Pancreas (tissue), 10 donors: ENCODE results near the gene ZFP57. TPM values are rescaled to one million over a fixed set of nuclear protein-coding genes. Genes with fewer than 3 reads are reported as not detected.

Source experiments
- ATAC-seq, 4 donors: fragments of 200-7000 bp; cut with Tn5 transposase; one replicate each; pipeline versions ENCODE4 v1.8.0 to v1.9.1; 2020; ENCODE audit warnings: mild to moderate bottlenecking in 4 of 4, moderate library complexity in 4 of 4
- DNase-seq, 6 donors: peaks; one replicate each; pipeline ENCODE4 v3.0.0-alpha.2; 2020
- FAIRE-seq: peaks from 2 replicates; lab custom pipeline; 2012; peaks lifted over from hg19 to GRCh38; lab: Jason Lieb, UNC
- H3K27ac ChIP-seq, 4 donors: fragments of 200-600 bp; sonication (generic); 1 replicate in 3 of 4; 2 replicates in 1 of 4; pipeline versions ENCODE4 v1.5.0 to v1.8.0; 2020
- H3K27me3 ChIP-seq, 4 donors: fragments of 200-600 bp; one replicate each; pipeline ENCODE4 v1.8.0; 2021
- H3K36me3 ChIP-seq, 3 donors: fragments of 200-600 bp; sonication (generic) in 1 of 3; one replicate each; pipeline versions ENCODE4 v1.5.0 to v1.8.0; 2020 to 2021
- H3K4me1 ChIP-seq, 3 donors: fragments of 200-600 bp; one replicate each; pipeline ENCODE4 v1.8.0; 2021
- H3K4me3 ChIP-seq, 4 donors: fragments of 200-600 bp; sonication (generic) in 2 of 4; one replicate each; pipeline versions ENCODE4 v1.5.0 to v1.8.0; 2020 to 2021
- H3K9me3 ChIP-seq, 4 donors: fragments of 200-600 bp; one replicate each; pipeline ENCODE4 v1.8.0; 2021
- WGBS, 2 donors: extraction: QIAGEN DNeasy Blood & Tissue Kit; methylation state at CpG; one replicate each; pipeline ENCODE4 v1.1.7; 2013; 5-methylcytosine and 5-hydroxymethylcytosine counted together
- intact Hi-C, 3 donors: fragments of 100-400 bp; cut with DNase I; formaldehyde crosslinking; loops; one replicate each; pipeline versions ENCODE4 v1.11.1 to v1.14.2; 2022
- polyA plus RNA-seq, 2 donors: library from polyadenylated mRNA; stranded (reverse); fragments of 200-250 nt; gene quantifications; one replicate each; pipeline ENCODE4 v1.2.3, GENCODE V29; 2013
- total RNA-seq, 6 donors: library from RNA; stranded (reverse); fragmentation: NEBNext Ultra II Directional in 4 of 6; extraction: Animal tissue kit (Norgen Biotek cat#: 25700) in 4 of 6; gene quantifications; one replicate each; pipeline versions ENCODE4 v1.2.1 to v1.2.4, GENCODE V29; 2021 to 2023
- TF ChIP-seq, protein P1 (sequence below), 4 donors: fragments of 200-600 bp; sonication (generic) in 3 of 4; IDR thresholded peaks; one replicate each; pipeline versions ENCODE4 v1.5.0 to v1.8.0; 2021; ENCODE audit warnings: antibody characterized with exemption in 4 of 4
- donor health status: healthy with polysubstance abuse.
- donor health status: DM: no; HTN: no; CAD: no; lungs with moderate emphysema.
- donor health status: DM: no; HTN: no; CAD: no.
- donor health status: control.
- donor health status: control.
- donor health status: Bipolar disorder and iron deficiency.
- donor health status: DM: yes; HTN: yes; CAD: no.
- donor health status: DM: no; HTN: no; CAD: no.
- donor health status: DM: no; HTN: no; CAD: no.
- donor health status: DM: yes; HTN: yes; CAD: no.

Gene ZFP57
- total and polyA plus RNA-seq, 8 donors, result 0.09 to 1.1 (median 0.12) TPM; not detected in 5

DNA sequence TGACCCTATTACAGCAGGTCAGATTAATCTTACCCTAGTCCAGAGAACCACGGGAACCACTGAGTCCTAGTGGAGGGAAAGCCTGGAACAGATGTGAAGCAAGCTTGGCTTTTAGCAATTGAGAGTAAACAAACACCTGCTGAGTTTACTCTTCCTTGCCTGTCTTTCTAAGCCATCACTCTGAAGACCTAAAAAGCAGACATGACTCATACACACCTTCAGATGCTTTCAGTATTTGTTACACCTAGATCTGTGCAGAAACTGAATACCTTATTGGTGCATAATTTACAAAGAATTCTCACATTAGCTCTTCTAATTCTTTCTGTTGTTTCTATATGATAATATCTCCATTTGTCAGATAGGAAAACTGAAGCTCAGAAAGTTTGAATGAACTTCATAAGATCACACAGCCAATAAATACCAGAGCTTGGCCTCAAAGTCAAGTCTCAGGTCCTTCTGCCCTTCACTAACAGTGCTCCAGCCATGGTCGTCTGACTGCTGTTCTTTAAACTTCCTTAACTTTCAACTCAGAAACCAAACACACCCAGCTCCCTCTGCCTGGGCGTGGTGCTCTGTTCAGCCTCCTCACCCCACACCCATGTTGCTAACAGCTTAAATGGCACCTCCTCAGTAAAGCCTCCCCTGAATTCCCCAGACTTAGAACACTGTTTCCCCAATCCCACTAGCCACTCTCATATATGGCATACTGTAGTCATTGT is 39.4 kb downstream of the ZFP57 start:
- no peak overlapping the region for H3K27ac ChIP-seq
- H3K9me3 ChIP-seq, result no peaks in the 10 kb centered on the region
- H3K4me3 ChIP-seq, result no peak overlapping the region
- no peaks in the 10 kb centered on the region for H3K4me1 ChIP-seq
- no peak for DNase-seq
- 34% methylated on average over 3 of the region's 3 CpGs for WGBS, 2 donors
- intact Hi-C loops, result no loop called here
- TF ChIP-seq, protein P1, sequence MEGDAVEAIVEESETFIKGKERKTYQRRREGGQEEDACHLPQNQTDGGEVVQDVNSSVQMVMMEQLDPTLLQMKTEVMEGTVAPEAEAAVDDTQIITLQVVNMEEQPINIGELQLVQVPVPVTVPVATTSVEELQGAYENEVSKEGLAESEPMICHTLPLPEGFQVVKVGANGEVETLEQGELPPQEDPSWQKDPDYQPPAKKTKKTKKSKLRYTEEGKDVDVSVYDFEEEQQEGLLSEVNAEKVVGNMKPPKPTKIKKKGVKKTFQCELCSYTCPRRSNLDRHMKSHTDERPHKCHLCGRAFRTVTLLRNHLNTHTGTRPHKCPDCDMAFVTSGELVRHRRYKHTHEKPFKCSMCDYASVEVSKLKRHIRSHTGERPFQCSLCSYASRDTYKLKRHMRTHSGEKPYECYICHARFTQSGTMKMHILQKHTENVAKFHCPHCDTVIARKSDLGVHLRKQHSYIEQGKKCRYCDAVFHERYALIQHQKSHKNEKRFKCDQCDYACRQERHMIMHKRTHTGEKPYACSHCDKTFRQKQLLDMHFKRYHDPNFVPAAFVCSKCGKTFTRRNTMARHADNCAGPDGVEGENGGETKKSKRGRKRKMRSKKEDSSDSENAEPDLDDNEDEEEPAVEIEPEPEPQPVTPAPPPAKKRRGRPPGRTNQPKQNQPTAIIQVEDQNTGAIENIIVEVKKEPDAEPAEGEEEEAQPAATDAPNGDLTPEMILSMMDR (IDR thresholded peaks at IDR 0.05), result no peak
- H3K27me3 ChIP-seq, result peaks cover 0 to 4% (median 0%) of the 10 kb centered on the region in 4 donors
- no peak for ATAC-seq
- FAIRE-seq, result no peak
- H3K36me3 ChIP-seq, result no peaks in the 10 kb centered on the region

DNA sequence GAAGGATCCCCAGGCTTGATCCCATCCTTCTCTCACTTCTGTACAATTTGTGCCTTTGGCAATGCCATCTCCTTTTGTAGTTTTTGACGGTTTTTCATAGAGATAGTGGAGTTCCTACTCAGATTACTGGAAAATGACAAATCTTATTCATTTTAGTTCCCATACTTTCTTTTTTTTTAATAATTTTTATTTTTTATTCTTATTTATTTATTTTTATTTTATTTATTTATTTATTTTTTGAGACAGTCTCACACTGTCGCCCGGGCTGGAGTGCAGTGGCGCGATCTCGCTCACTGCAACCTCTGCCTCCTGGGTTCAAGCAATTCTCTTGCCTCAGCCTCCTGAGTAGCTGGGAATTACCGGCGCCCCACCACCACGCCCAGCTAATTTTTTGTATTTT is 43.7 kb downstream of the ZFP57 start:
- no peak for DNase-seq
- TF ChIP-seq, protein P1 (IDR thresholded peaks at IDR 0.05), result no peak
- no peaks in the 10 kb centered on the region for H3K36me3 ChIP-seq
- FAIRE-seq, result no peak
- no peaks in the 10 kb centered on the region for H3K9me3 ChIP-seq
- no peaks in the 10 kb centered on the region for H3K4me1 ChIP-seq
- intact Hi-C loops, result no loop called here
- 84% methylated on average over 9 of the region's 9 CpGs for WGBS, 2 donors
- ATAC-seq, result no peak
- H3K4me3 ChIP-seq, result no peak overlapping the region
- no peak overlapping the region for H3K27ac ChIP-seq
- peaks cover 0 to 4% (median 0%) of the 10 kb centered on the region in 4 donors for H3K27me3 ChIP-seq

DNA sequence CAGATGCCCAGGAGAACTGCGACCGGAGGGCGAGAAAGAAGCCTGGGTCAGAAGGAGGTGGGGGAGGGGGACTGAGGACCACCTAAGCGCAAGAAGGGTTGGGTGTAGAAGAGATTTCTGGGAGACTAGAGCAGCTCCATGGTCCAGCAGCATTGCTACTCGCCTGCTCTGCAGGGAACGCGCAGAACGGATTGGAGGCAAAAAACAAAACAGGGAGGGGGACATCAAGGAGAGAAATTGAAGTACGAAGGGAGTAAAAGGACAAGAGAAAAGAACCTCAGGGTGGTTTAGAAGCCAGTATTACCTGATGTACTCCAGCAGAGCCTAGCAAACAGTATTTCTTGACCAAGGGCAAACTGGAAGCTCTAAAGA is 47.4 kb downstream of the ZFP57 start:
- H3K4me1 ChIP-seq, result peaks cover 3 to 12% (median 7%) of the 10 kb centered on the region in 3 donors
- intact Hi-C loops, result no loop called here
- H3K36me3 ChIP-seq, result no peaks in the 10 kb centered on the region
- no peak for FAIRE-seq
- ATAC-seq, result peak; percentile 1 to 9 (median 6)
- H3K27me3 ChIP-seq, result no peaks in the 10 kb centered on the region
- WGBS, 2 donors, result 12 to 13% methylated on average over 9 of the region's 9 CpGs
- H3K27ac ChIP-seq, result no peak overlapping the region
- TF ChIP-seq, protein P1 (IDR thresholded peaks at IDR 0.05), result no peak
- peak overlapping the region; percentile 47 to 73 (median 59) for H3K4me3 ChIP-seq
- no peaks in the 10 kb centered on the region for H3K9me3 ChIP-seq
- DNase-seq, result no peak

DNA sequence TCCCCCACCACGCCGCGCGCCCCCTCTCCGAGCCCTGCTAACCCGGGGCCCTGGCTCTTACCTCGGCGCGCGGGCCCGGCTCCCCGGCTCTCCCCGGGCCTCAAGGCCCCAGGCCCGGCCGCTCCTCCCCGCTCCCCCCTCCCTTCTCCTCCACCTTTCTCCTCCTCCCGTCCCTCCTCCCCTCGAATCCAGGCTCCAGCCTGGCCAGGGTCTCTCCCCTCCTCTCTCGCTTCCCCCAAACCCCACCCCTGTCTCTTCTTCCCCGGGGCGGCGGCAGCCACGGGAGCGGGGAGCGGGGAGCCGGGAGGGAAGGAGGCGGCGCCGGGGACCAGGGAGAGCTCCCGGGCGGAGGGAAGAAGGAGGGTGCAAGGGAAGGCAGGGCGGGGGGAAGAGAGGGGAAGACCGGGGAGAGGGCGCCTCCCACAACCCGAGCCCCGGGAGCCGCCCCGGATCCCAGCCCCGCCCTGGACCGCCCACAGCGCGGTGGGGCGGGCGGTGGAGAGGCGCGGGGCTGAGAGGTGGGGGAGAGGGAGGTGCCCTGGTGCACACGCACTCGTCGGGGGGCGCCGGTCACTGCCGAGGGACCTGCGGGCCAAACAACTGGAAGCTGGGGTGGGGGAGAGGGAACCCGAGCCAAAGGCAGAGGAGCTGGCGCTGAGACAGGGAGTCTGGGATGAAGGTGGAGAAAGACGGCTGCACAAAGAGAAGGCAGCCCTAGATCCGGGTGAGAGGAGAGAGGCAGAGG is 48.0 kb downstream of the ZFP57 start, which contains the start of gene GABBR1:
GABBR1 (minus strand) TSS at position 395 of the 745 bp plus-strand sequence. CDS start 798 bp downstream, outside the sequence.
- peak within 1 kb of the TSS in 1 of 4 donors; percentile 17 for H3K27ac ChIP-seq
- 1% methylated on average over 35 to 57 of the region's 57 CpGs for WGBS, 2 donors
- intact Hi-C loops, result no loop called here
- peak within 1 kb of the TSS; percentile 47 to 73 (median 59) for H3K4me3 ChIP-seq
- H3K36me3 ChIP-seq, result no peaks in the 10 kb centered on the region
- H3K9me3 ChIP-seq, result no peaks in the 10 kb centered on the region
- DNase-seq (peak; percentile 77 to 91 (median 86)), FAIRE-seq (no peak), ATAC-seq (peak; percentile 92 to 96 (median 95))
- H3K27me3 ChIP-seq, result no peaks in the 10 kb centered on the region
- H3K4me1 ChIP-seq, result peaks cover 3 to 12% (median 7%) of the 10 kb centered on the region in 3 donors
- TF ChIP-seq, protein P1 (IDR thresholded peaks at IDR 0.05), result no peak
